ENCODE measurements around the gene DDIT3.
"Not testable (repeated sequence)": the region's sequence is repeated elsewhere in the genome, so short reads cannot be mapped to it uniquely, and the experiment has no call there.

DDIT3 gene

DNA sequence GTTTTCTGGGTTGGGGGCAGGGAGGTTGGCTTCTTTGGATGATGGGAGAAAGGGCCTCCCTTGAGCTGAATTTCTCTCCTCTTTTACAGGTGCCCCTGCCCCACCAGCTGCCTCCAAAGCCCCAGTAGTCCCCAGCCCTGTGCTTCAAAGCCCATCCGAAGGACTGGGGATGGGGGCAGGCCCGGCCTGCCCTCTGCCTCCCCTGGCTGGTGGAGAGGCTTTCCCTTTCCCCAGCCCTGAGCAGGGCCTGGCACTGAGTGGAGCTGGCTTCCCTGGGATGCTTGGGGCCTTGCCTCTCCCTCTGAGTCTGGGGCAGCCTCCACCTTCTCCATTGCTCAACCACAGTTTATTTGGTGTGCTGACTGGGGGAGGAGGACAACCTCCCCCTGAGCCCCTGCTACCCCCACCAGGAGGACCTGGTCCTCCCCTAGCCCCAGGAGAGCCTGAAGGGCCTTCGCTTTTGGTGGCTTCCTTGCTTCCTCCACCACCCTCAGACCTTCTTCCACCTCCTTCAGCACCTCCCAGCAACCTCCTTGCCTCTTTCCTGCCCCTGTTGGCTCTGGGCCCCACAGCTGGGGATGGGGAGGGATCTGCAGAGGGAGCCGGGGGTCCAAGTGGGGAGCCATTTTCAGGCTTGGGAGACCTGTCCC lies 6.3 kb upstream of the DDIT3 start:
- DNase-seq (ENCODE audit: low spot score) (no peak), FAIRE-seq (no peak)

DNA sequence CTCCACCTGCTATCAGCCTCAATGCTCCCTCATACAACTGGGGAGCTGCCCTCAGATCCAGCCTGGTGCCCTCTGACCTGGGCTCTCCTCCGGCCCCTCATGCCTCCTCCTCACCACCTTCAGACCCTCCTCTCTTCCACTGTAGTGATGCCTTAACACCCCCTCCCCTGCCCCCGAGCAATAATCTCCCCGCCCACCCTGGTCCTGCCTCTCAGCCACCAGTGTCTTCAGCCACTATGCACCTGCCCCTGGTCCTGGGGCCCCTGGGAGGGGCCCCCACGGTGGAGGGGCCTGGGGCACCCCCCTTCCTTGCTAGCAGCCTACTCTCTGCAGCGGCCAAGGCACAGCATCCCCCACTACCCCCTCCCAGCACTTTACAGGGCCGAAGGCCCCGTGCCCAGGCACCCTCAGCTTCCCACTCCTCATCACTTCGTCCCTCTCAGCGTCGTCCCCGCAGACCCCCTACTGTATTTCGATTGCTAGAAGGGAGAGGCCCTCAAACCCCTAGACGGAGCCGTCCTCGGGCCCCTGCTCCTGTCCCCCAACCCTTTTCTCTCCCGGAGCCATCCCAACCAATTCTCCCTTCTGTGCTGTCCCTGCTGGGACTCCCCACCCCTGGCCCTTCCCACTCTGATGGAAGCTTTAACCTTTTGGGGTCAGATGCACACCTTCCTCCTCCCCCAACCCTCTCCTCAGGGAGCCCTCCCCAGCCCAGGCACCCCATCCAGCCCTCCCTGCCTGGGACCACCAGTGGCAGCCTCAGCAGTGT lies 5.5 kb upstream of the DDIT3 start:
- FAIRE-seq (no peak), DNase-seq (ENCODE audit: low spot score) (no peak)

DNA sequence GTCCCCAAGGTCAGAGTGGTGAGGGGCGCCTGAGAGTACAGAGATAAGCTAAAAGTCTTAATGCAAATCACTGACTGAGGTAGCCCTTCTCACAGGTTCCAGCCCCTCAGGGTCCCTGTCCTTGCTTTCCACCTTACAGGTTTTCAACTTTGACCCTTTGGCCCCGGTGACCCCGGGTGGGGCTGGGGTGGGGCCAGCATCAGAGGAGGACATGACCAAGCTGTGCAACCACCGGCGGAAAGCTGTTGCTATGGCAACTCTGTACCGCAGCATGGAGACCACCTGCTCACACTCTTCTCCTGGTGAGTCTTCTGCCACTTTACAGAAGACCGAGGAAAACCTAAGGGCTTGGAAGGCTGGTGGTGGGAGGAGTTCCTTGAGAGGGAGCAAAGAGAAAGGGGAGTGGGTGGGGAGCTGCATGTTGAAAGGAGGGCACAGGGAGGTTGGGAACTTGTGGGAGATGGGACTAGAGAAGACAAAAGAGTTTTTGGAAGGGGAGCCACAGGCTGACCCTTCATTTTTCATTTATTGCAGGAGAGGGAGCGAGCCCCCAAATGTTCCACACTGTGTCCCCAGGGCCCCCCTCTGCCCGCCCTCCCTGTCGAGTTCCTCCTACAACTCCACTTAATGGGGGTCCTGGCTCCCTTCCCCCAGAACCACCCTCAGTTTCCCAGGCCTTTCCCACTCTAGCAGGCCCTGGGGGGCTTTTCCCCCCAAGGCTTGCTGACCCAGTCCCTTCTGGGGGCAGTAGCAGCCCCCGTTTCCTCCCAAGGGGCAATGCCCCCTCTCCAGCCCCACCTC lies 4.7 kb upstream of the DDIT3 start:
- FAIRE-seq (no peak), DNase-seq (ENCODE audit: low spot score) (no peak)

DNA sequence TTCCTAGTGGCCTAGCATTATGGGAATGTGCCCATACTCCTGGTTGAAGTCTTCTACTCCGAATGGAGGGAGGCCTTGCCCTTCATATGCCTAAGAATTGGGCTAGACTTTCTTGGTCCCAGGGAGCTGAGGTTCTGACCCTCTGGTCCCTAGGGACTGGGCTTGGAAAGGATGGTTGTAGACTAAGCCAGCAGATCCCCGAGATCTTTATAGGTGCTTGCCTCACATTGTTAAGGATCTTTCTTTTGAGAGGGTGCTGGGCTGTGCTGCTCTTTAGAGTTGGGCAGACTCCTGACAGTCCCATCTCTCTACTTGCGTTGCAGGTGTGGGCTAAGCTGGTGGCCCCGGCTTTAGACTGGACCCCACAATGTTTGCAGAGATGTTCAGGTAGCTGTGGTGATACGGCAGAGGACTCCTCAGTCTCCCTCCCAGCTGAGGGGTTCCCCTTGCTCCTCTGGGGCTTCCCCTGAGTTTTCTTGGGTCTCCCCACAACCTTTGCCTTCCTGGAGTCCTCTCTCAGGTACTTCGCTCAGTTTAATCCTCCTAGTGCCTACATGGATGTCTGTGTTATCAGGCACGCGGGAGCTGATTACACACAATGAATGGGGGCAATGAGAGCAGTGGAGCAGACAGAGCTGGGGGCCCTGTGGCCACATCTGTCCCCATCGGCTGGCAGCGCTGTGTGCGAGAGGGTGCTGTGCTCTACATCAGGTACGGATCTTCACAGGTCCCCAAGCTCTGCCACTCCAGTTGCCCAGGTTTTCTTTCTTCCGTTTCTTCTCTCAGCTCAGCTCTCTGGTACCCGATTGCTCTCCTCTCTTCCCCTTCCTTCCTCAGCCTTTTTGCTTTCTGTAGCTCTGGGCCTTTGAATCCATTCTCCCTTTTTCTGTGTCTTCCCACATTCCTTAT lies 3.6 kb upstream of the DDIT3 start:
- FAIRE-seq = no peak

DNA sequence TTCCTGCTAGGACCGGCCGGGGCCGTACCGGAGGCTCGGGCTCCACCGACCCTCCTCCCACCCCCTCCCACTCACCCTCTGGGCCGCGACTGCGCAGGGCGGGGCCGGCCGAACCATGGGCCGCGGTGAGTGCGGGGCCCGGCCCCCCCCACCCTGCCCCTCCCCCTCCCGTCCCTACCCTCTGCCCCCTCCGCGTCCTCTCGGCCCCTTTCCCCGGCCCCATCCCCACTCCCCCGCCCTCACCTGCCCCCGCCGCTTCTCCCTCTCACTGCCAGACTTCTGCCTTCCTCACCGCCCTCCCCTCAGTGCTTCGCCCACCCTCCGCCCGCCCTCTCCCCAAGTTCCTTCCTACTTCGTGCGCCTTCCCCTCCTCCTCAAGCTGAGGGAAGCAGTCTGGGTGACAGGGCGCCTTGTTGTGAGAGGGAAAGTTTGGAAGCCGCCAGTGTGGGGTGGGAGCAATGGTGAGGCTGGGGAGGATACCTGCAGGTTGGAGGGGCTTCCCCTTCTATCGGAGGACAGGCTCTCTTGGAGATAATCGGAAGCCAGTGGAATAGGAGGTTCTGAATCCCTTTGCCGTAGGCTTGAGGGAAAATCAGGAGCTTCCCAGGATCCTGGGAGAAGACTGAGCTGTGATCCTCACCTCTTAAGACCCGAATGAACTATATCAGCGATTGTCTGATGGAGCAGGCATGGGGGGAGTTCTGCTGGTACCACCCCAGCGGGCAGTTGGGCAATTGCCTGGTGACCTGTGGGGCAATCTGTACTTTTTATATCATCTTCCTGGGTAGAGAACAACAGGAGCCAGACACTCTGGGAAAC lies 2.8 kb upstream of the DDIT3 start:
- FAIRE-seq (no peak), DNase-seq (ENCODE audit: low spot score) (no peak)

More for the DNA sequence above, 3.6 kb upstream of the DDIT3 start:
- no peak for DNase-seq (ENCODE audit: low spot score)

DNA sequence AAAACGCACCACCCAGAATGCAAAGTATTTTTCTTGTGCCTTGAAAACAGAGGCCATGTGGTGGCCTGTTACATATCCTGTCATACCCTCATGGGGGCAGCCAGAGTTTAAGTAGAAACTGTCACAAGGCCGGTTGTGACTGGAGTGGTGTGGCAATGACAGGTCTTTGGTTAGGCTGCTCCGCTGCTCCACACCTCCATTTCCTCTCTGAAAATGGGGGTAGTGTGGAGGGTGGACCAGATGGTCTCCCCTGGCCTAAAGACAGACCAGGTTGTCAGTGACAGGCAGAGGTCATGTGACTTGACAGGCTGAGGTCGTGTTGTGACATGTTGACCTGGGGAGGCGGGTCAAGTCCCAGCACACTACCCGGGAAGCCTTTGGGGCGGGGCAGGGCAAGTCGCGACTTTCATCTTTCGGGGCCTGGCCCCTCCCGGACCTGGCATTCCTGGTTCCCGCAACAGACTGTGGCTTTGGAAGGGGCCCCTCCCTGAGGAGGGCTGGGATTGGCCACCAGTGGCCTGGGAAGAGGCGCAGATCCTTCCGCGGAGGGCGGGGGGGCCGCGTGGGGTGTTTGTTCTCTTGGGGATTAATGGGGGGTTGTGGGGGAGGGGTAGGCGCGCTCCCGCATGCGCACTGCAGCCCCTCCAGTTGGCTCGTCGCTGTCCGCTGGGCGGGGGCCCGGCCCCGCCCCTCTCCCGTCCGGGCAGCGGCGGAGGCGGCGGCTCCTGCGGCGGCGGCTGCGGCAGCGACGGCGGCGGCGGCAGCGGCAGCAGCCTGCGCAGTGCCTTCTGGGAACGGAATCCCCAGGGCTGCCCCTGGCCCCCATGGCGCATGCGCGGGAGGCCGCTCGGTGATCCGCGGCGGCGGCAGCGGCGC lies 1.9 kb upstream of the DDIT3 start, which contains the start of gene MBD6:
MBD6 (plus strand) TSS at position 814 of the 876 bp plus-strand sequence. CDS start 1,480 bp downstream, outside the sequence.
- peak; percentile 96 for DNase-seq (ENCODE audit: low spot score)
- FAIRE-seq = no peak

DNA sequence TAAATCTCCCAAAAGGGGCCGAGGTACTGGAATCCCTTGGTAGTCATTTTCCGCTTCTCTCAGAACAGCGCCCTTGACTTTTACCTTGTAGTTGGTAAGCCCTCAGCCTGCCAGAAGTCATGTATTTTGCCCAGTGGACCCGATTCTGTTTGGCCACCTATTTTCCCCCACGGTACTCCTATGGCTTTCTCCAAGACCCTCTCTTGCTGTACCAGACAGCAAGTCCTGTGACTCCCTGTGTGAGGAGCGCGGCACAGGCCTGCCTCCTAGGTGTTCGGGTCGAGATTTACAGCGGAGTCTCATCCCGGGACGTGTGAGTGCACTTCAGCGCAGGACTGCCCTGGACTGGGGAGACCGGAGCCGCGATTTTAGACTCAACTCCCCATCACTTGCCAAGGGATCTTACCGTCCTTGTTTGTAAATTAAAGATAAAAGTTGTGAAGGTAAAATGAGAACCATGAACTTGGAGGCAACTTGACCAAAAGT lies 1.3 kb upstream of the DDIT3 start:
- FAIRE-seq = no peak
- no peak for DNase-seq (ENCODE audit: low spot score)

DNA sequence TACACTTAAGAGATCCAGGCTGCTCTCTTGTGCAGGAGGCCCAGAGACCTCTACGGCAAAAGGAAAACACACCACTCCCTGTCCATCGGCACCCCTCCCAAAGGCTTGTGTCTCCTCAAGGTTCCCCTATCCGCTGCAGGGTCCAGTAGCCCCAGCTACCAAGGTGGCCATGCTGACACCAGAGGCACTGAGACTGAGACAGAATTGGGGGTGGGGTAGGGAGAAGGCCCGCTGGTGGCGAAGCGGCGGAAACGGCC lies 590 bp downstream of the DDIT3 start:
- no peak for FAIRE-seq

DNA sequence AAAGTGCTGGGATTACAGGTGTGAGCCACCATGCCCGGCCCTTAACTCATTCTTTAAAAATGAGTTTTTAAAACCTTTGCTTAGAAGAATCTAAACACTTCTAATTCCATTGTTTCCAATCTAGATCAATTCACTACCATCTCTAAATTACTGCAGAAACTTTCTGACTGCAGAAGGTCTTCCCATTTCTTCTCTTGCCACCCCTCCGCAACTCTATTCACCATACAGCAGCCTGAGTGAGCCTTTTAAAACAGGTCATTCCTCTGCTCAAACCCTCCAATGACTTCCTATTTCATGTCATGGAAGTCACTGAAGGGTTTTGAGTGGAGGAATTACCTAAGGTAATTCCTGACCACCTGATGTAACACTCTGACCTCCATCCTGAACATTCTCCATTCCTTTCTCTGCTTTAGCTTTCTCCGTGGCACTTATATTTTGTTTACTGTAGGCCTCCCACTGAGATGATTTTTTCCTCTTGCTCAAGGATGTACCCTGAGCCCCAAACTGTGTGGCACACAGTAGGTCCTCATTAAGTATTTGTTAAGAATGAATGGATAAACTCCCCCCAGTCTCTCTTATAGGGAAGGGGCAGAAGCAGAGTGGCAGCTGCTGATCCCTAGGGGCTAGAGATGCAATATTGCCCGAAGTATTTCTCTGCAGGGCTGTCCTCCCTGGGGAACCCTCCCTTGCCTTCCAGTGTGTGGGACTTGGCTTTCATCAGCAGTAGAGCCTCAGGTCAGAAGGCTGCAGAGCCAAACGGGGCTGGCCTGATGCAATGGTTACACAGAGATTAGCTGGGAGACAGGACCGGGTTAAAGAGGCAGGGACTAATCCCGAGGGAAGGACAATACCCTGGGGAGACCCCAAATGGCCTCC lies 1.2 kb downstream of the DDIT3 start:
- FAIRE-seq (no peak), DNase-seq (ENCODE audit: low spot score) (no peak)

More for the DNA sequence above, 590 bp downstream of the DDIT3 start:
- no peak for DNase-seq (ENCODE audit: low spot score)

DNA sequence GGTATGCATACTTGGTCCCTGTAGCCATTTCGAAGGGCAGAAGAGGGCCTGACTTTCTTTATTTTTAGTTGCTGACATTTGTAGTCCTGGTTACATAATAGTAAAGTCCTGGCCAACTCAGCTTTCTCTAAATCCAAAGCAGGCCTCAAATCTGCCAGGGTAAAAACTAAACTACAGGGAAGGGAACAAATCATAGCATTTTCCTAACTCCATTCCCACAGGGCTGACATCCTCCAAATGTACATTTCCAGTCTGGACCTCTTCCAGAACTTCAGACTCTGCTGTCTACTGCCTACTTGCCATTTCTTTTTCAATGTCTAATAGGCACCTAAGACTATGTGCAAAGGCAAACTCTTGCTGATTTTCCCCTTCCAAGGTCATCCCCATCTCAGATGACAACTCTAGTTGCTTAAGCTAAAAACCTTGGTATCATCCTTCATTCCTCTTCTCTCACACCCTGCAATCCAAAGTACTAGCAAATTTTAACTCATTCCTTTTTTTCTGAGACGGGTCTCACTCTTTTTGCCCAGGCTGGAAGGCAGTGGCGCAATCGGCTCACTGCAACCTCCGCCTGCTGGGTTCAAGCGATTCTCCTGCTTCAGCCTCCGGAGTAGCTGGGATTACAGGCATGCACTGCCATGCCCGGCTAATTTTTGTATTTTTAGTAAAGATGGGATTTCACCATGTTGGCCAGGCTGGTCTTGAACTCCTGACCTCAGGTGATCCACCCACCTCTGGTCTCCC lies 2.0 kb downstream of the DDIT3 start:
- no peak for FAIRE-seq
- no peak for DNase-seq (ENCODE audit: low spot score)

DNA sequence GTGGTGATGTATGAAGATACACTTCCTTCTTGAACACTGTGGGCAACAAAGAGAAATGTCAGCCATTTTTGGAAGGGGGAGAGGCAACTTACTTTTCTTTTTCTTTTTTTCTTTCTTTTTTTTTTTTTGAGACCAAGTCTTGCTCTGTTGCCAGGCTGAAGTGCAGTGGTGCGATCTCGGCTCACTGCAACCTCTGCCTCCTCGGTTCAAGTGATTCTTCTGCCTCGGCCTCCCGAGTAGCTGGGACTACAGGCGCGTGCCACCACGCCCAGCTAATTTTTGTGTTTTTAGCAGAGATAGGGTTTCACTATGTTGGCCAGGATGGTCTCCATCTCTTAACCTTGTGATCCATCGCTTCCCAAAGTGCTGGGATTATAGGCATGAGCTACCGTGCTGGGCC lies 2.6 kb downstream of the DDIT3 start:
- not testable (repeated sequence) for FAIRE-seq; DNase-seq (ENCODE audit: low spot score)

DNA sequence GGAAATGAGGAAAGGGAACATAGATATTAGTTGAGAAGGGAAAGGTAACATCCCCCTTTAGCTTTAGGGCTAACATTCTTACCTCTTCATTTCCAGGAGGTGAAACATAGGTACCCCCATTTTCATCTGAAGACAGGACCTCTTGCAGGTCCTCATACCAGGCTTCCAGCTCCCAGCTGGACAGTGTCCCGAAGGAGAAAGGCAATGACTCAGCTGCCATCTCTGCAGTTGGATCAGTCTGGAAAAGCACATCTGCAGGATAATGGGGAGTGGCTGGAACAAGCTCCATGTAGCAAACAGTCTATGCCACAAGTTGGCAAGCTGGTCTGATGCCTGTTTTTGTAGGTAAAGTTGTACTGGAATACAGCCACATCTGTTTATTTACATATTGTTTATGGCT lies 3.1 kb downstream of the DDIT3 start:
- FAIRE-seq = no peak
- no peak for DNase-seq (ENCODE audit: low spot score)

DNA sequence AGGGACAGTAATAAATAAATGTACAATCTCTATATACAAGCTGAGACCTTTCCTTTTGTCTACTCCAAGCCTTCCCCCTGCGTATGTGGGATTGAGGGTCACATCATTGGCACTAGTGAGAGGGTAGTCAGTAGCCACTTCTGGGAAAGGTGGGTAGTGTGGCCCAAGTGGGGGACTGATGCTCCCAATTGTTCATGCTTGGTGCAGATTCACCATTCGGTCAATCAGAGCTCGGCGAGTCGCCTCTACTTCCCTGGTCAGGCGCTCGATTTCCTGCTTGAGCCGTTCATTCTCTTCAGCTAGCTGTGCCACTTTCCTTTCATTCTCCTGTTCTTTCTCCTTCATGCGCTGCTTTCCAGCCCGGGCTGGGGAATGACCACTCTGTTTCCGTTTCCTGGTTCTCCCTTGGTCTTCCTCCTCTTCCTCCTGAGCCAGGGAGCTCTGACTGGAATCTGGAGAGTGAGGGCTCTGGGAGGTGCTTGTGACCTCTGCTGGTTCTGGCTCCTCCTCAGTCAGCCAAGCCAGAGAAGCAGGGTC lies 3.6 kb downstream of the DDIT3 start:
- FAIRE-seq = no peak

DNA sequence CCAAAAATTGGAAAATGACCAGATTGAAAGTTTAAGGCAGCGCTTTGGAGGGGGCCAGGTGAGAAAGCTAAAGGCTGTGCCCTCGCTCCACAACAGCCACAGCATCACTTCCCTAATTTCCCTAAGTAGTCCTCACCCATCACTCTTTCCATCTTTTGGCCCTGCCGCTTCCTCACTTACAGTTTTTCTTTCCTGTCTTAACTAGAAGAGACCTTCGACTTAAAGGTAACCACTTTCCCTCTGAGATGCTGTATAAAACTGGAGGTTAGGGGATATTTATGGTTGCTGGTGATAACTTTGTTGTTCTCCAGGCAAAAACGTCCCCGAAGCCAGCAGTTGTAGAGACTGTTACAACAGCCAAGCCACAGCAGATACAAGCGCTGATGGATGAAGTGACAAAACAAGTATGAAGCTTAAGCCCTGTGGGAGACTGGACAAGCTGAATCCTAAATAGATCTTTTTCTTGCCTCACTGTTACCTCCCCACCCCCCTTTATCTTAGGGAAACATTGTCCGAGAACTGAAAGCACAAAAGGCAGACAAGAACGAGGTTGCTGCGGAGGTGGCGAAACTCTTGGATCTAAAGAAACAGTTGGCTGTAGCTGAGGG lies 4.3 kb downstream of the DDIT3 start:
- DNase-seq (ENCODE audit: low spot score) (no peak), FAIRE-seq (no peak)

More for the DNA sequence above, 3.6 kb downstream of the DDIT3 start:
- no peak for DNase-seq (ENCODE audit: low spot score)

DNA sequence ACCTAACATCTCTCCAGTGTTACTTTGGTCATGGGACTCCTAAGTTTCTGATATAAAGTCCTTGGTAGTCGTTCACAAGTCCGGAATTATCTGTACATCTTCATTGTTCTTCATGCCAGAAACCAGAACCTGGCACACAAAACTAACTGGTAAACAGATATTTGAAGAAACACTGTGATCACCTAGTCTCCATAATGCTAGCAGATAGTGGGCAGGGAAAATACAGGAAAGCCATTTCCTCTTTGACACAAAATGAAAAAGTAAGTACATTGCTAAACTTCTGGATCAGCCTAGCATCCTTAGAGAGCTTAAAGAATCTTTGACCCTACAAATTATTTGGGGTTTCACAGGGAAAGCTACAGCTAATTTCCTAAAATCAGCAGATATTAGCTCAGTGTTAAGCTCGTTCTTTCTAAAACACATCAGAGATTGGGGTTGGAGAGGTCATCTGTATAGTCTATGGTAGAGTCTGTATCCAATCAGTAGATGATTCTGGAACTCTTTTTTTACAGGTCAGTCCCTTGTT lies 4.8 kb downstream of the DDIT3 start:
- DNase-seq (ENCODE audit: low spot score) = no peak
- no peak for FAIRE-seq

DNA sequence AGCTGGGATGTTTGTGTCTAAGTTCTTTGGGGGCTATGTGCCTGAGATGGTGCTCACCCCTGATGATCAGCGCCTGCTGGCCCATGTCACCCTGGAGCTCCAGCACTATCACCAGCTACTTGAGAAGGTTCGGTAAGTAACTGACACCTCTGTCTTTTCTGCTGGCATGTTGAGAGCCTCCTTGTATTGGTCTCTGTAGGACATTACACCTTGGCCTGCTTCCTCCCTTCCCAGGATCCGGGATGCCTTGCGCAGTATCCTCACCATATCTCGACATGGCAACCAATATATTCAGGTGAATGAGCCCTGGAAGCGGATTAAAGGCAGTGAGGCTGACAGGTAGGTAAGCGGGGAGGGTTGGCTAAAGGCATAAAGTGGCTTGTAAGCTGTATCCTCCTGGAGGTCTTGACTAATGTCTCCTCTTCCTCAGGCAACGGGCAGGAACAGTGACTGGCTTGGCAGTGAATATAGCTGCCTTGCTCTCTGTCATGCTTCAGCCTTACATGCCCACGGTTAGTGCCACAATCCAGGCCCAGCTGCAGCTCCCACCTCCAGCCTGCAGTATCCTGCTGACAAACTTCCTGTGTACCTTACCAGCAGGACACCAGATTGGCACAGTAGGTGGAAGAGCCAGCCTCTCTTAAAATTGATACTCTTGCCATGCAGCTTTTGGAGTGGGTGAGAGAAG lies 5.5 kb downstream of the DDIT3 start:
- no peak for DNase-seq (ENCODE audit: low spot score)
- FAIRE-seq = no peak
